ENCODE data around the gene NBPF1.
"Not testable (repeated sequence)": the region's sequence is repeated elsewhere in the genome, so short reads cannot be mapped to it uniquely, and the experiment has no call there.

DNA sequence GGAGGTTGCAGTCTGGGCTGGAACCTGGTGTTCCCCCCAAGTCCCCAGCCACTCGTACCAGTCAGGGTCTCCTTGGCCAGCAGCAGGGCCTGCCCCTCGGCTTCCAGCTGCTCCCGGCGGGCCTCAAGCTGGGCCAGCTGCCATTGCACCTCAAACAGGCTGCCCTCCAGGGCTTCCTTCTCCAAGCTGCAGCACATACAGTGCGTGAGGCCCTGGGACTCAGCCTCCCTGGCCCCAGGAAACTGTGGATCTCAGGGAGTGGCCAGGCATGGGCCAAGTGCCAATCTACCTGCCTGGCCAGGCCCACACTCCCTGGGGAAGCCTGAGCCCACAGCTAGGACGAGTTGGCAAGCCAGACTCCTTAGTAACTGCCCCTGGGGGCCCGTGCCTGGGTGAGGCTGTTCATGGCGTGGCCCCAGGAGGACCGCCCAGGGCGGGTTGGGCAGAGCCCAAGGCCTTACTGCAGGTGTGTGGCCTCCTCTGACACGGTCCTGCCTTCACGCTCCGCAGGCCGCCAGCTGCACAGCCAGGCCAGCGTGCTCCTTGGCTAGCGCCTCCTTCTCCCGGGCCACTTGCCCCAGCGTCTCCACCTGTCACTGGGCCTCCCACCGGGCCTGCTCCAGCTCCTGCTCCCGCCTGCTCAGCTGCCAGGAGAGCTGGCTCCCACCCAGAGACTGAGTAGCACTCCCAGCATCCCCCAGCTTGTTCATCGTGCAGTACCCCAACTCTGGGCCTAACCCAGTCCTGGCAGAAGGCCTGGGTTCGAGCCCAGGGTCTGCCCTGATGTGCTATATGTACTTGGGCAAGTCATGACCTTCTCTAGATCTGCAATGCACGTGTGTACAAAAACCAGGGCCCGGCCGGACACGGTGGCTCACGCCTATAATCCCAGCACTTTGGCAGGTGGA is 10.7 kb upstream of the NBPF1 start:
- TF ChIP-seq, protein P1, sequence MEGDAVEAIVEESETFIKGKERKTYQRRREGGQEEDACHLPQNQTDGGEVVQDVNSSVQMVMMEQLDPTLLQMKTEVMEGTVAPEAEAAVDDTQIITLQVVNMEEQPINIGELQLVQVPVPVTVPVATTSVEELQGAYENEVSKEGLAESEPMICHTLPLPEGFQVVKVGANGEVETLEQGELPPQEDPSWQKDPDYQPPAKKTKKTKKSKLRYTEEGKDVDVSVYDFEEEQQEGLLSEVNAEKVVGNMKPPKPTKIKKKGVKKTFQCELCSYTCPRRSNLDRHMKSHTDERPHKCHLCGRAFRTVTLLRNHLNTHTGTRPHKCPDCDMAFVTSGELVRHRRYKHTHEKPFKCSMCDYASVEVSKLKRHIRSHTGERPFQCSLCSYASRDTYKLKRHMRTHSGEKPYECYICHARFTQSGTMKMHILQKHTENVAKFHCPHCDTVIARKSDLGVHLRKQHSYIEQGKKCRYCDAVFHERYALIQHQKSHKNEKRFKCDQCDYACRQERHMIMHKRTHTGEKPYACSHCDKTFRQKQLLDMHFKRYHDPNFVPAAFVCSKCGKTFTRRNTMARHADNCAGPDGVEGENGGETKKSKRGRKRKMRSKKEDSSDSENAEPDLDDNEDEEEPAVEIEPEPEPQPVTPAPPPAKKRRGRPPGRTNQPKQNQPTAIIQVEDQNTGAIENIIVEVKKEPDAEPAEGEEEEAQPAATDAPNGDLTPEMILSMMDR (IDR thresholded peaks at IDR 0.05), result not testable (repeated sequence)
- TF ChIP-seq POLR2A (IDR thresholded peaks at IDR 0.05), result not testable (repeated sequence)
- peak in 1 of 3 donors; percentile 6 for TF ChIP-seq POLR2AphosphoS5 (IDR thresholded peaks at IDR 0.05)
